Measurements from ENCODE around the gene OR4D2.

Gene OR4D2

GRCh38 chr17:58217766-58218165 lies 51.0 kb downstream of the OR4D2 start:
- no peak for FAIRE-seq

GRCh38 chr17:58219007-58219788 lies 52.4 kb downstream of the OR4D2 start, which contains the start of gene MKS1:
TSS of gene MKS1 (minus strand) at chr17:58219255. CDS start at chr17:58219230, 25 bp downstream.
- FAIRE-seq: peak; percentile 48

- no peak for FAIRE-seq
These were observed 53.0 kb downstream of the OR4D2 start for GRCh38 chr17:58219789-58220183.

Measured in A204.1 (cell line).